ENCODE data around the gene ZNF335.
"Not testable (repeated sequence)": the region's sequence is repeated elsewhere in the genome, so short reads cannot be mapped to it uniquely, and the experiment has no call there.

The ZNF335 gene

DNA sequence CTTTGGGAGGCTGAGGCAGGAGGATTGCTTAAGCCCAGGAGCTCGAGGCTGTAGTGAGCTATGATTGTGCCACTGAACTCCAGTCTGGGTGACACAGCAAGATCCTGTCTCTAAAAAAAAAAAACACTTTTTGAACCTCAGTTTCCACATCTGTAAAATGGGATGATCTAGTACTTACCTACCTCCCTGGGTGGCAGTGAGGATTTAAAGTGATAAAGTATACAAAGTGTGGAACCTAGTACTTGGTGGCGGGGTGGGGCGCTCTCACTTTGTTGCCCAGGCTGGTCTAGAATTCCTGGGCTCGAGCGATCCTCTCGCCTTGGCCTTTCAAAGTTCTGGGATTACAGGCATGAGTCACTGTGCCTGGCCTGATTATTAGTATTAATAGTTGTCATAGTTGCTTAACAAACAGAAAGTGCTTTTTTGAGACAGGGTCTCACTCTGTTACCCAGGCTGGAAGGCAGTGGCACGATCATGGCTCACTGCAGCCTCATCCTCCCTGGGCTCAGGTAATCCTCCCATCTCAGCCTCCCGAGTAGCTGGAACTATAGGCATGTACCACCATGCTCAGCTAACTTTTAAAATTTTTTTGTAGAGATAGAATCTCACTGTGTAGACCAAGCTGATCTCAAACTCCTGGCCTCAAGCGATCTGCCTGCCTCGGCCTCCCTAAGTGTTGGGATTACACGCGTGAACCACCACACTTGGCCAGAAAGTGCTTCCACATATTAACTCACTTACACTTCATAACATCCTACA lies 53.0 kb downstream of the ZNF335 start:
- FAIRE-seq (no peak), DNase-seq (ENCODE audit: insufficient read length, low spot score) (no peak)

DNA sequence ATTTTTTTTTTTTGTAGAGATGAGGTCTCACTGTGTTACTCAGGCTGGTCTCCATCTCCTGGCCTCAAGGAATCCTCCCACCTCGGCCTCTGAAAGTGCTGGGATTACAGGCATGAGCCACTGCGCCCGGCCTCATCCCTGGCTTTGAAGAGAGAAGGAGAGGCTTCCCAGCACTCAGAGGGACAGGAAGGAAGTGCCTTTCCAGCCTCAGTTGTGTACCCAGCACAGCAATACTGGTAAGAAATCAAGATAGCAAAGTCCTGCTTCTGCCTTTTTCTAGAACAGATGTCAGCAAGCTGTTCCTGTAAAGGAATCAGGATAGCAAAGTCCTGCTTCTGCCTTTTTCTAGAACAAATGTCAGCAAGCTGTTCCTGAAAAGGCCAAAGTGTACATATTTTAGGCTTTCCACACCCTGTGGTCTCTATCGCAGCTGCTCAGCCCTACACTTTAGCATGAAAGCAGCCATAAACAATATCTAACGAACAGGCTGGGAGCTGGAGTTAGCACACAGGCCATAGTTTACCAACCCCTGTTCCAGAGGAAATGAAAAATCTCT lies 53.7 kb downstream of the ZNF335 start:
- FAIRE-seq (no peak), DNase-seq (ENCODE audit: insufficient read length, low spot score) (no peak)

DNA sequence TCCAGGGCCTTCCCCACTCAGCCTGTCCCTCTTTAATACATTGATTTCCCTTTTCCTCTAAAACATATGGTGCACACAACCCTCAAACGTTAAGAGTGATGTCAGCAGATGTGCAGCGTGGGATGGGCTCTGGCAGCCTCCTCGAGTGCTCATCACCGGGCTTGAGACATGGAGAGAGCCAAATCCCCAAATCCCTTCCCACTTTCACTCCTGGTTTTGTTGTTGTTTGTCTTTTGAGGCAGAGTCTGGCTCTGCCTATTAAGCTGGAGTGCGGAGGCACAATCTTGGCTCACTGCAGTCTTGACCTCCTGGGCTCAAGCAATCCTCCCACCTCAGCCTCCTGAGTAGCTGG lies 54.2 kb downstream of the ZNF335 start:
- DNase-seq (ENCODE audit: insufficient read length, low spot score) (no peak), FAIRE-seq (no peak)

DNA sequence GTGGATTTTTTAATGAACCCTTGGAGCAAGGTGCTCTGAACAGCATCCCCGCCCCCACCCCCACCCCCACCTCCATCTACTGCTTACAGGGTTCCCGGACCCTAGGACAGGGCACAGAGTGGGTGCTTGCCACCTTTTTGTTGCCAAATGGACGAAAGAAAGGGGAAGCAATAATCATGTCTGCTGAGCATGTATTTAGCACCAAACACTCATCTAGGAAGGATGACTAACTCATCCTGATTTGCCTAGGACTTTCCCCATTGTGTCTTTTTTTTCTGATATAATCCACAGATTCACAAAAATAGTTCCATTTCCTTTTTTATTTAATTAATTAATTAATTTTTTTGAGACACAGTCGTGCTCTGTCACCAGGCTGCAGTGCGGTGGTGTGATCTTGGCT lies 58.9 kb downstream of the ZNF335 start:
- FAIRE-seq (no peak), DNase-seq (ENCODE audit: insufficient read length, low spot score) (no peak)

DNA sequence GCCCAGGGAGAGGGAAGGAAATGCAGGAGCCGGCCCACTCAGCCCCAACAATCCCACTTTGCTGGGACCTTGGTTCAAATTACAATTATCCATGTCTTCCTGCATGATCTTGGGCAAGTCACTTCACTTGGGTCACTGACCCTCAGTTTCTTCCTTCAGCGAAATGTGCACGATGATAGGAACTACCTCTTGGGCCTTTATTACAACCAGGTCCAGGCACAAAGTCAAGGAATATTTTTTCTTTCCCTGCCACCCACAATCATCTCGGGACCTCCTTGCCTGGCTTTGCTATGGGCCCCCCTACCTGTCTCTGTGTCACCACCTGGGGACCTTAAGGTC lies 59.7 kb downstream of the ZNF335 start:
- no peak for FAIRE-seq

DNA sequence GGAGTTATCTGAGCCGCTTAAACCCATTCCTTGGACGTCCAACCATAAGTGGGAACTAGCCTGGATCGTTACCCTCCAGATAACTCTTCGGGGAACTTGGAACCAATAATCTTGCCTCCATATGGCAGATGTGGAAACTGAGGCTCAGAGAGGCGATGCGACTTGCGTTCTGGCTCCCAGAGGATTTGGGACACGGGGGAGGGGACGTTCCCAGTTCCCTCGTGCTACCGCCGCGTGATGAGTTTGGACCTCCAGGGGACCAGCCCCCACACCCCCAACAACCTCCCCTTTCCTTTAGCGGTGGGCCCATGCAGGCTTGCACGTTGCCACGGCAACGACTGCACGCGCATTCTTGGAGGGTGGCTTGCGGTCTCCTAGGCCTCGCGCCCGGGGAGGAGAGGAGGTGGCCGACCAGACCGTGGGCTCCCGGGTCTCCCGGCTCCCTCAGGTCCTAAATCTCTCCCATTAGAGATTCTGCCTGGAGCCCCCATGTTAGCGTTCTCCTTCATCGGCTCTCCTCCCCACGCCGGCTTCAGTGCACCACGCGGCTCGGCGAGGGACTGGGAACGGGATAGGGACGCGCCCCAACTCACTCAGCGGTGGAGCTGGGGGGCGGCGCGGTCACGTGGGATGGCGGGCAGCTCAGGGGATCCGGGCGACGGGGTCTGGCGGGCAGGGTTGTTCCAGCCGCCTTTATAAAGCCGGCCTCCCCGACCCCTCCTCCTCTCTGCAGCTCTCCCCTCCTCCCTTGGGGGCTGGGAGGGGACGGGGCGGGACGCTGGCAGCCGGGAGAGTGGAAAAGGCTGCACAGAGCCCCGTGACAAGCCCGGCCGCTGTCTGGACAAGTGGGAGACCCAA lies 60.3 kb downstream of the ZNF335 start, which contains the start of gene PLTP:
PLTP (minus strand) TSS at position 670 of the 858 bp plus-strand sequence. CDS start 703 bp downstream, outside the sequence.
- no peak for DNase-seq (ENCODE audit: insufficient read length, low spot score)
- FAIRE-seq: no peak

More for the DNA sequence above, 59.7 kb downstream of the ZNF335 start:
- no peak for DNase-seq (ENCODE audit: insufficient read length, low spot score)

DNA sequence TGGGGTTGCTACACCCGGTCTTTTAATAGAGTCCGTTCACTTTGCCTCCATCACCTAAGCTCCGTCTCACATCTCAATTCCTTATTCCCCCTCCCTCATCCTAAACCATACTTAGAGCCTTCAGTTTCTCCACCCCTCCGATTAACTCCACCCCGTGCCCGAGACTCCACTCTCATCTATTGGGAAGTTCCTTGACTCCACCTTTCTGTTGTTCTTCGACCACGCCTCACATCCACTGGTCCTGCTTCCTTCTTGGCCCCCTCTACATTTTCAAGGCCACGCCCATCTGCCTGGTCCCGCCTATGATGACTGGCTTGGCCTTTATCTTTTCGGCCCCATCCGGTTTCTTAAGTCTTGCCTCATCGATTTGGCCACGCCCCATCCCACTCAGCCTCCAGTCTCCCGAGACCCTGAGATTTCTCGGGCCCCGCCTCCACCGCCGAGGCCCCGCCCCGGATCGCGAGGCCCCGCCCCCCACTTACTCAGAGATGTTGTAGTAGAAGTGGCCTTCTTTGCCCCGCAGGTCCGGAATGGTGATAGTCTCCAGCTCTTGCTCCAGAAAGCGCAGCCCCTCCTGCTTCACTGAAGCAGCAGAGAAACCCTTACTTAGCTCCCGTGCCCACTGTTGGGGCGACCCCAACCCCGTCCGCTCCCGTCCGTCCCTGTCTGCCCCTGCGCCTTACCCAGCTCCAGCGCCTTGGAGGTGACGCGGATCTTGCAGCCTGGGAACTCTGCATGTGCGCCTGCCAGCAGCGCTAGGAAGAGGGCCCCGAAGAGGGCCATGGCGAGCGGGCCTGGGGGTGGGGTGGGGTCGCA lies 61.1 kb downstream of the ZNF335 start:
- FAIRE-seq (peak; percentile 98), DNase-seq (ENCODE audit: insufficient read length, low spot score) (peak; percentile 96)

DNA sequence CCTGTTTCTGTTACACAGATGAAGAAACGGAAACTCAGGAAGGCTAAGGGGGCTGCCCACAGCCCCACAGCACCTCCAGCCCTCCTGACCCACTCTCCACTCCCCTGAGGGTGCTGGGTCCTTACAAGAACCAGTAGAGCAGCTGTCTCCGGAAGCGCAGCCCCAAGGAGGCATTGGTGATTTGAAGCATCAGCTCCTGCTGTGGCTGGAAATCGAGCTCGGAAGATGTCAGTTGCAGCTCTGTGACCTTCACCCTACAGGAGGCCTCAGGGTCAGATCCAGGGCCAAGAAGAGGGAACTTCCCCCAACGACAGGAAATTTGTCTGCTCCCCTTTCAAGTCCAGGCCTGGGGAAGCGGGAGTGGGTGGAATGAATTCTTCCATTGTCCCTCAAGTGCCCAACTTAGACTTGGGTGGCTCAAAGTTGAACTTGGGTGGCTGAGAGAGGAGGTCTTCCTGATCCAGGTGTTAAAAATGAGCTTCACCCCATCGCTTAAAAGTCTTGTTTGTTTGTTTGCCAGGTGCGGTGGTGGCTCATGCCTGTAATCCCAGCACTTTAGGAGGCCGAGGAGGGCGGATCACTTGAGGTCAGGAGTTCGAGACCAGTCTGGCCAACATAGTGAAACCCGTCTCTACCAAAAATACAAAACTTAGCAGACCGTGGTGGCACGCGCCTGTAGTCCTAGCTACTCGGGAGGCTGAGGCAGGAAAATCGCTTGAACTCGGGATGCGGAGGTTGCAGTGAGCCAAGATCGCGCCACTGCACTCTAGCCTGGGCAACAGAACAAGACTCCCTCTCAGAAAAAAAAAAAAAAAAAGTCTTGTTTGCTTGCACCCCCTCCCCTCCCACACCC lies 62.0 kb downstream of the ZNF335 start:
- DNase-seq (ENCODE audit: insufficient read length, low spot score) (no peak), FAIRE-seq (no peak)

DNA sequence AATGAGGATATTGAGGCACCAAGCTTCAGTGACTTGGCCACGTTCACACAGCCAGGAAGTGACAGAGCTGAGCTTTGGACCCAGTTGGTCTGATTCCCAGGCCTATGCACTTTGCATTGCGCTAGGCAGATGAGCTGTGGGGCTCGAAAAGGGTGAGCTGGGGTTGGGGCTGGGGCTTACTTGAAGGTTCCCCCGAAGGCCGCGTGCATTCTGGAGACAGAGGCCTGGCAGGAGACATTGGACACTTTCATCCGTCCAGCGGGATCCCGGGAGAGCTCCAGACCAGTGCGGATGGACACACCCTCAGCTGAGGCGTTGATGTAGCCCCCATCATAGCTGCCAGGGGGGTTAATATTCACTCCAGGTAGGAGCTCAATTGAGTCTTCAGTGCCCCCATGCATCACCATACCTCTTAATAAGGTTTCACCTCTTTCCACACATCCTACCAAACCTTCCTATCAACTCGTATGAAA lies 62.6 kb downstream of the ZNF335 start:
- FAIRE-seq (no peak), DNase-seq (ENCODE audit: insufficient read length, low spot score) (no peak)

DNA sequence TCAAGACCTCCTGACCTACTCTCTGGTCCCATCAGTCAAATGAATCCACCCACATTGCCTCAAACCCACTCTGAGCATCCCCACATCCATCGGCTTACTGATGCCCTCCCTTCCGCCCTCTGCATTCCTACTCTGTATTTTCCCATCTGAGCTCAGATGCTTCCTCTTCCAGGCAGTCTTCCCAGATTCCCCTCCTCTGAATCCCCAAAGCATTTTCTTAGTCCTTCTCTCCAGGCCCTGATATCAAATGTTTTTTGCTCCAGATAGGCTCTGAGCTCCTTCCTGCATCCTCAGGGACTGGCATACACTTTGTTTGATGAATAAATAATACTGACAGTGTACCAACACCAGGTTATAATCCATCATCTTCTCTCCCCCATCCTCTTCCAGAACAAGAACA lies 63.9 kb downstream of the ZNF335 start:
- DNase-seq (ENCODE audit: insufficient read length, low spot score) (no peak), FAIRE-seq (no peak)

DNA sequence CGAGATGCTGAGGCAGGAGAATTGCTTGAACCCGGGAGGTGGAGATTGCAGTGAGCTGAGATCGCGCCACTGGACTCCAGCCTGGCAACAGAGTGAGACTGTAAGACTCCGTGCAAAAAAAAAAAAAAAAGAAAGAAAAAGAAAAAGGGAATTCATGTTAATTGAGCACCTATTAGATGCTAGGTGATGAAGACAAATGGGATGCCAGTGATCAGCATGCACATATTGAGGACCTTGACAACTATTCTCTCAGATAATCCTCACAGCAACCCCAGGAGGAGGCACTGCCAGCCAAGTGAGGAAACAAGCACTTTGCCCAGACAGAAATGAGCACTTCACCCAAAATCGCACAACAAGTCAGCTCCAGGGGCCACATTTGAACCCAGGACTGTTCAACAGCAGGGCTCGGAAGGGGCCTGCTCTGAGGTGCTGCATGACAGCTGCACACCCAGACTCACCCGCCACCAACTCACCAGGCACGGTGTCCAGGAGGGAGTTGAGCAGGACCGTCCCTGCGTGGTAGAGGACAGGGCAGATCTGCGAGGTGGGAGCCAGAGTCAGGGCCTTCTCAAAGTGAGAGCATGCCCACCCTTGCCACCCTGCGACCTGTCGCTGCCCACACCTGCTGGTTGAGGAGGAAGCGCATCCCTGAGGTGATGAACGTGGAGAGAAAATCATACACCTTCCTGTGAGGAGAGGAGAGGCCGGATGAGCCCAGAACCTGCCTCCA lies 64.6 kb downstream of the ZNF335 start:
- DNase-seq (ENCODE audit: insufficient read length, low spot score) (no peak), FAIRE-seq (no peak)

DNA sequence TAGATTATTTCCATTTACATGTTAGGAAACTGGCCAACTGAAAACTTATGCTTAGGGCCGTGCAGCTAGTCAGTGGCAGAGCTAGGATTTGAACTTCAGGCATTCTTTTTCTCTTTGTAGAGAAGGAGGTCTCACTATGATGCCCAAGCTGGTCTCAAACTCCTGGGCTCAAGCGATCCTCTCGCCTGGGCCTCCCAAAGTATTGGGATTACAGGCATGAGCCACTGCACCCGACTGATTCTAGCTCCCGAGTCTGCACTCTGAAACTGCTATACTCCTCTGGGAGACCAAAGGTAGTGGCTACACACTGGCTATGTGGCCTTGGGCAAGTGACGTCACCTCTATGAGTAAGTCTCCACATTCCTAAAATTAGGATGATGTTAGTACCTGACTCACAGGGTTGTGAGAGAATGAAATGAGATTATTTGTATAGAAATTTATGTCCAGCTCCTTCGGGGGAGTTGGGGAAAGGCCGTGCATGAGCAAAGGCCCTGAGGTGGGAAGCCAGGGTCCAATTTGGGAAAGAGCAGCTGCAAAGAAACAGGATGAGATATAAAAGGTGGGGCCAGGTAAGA lies 66.4 kb downstream of the ZNF335 start:
- DNase-seq (ENCODE audit: insufficient read length, low spot score) (no peak), FAIRE-seq (no peak)

DNA sequence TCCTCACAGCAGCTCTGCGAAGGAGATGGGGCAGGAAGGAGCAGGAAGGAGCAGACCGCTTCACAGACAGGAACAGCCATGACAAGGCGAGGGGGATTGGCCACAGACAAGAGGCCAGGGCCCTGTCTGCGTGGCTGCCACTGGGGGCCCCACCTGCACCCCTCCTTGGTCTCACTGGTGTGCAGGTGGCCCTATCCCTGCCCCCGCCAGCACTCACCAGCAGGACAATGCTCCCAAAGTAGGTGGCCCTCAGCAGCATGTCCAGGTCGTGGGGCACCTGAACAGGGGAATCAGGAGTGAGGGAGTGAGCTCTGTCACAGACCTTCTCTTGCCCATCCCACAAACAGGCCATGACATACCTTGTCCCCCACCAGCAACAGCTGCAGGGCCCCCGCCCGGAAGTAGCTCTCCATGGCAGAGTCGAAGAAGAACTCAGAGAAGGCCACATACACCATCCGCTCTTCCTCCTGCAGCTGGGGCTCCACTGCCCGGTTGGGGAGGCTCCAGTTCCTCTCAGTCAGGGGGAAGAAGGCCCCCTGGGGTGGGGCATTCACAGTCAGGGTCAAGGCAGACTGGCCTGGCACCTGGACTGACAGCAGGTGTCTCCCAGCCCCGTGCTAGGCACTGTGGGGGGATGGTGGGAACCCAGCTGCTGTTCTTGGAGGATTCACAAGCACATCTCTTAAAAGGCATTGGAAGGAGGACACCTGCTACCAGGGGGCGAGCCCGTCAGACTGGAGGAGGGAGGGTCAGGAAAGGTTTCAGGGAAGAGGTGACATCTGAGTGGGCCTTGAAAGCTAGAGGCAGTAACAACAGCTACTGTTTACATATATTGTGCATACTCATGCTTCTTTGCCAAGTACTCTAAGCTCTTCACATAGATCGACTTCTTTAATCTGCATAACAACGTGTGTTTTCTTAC lies 67.2 kb downstream of the ZNF335 start:
- FAIRE-seq: no peak
- DNase-seq (ENCODE audit: insufficient read length, low spot score): no peak

DNA sequence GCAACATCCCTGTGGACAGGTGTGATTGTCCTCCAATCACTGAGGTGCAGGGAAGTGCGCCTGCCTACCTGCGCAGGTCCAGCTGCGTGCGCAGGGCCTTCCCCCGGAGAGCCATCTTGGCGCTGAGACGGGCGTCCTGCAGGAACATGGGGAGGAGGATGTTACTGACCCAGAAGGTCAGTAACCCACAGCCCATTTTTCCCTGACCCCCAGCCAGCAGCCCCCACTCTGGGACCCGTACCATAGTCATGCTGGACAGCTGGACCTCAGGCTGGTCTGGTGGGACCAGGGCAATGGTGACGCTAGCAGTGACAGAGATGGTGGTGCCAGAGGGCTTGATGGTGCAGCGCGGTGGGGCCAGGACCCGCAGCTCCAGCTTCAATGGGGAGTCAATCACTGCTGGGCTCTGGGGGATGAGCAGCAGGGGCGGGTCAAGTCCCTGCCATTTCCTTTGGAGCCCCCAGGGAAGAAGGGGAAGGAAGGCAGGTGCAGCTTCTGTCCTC lies 69.8 kb downstream of the ZNF335 start:
- DNase-seq (ENCODE audit: insufficient read length, low spot score): no peak
- FAIRE-seq: no peak

DNA sequence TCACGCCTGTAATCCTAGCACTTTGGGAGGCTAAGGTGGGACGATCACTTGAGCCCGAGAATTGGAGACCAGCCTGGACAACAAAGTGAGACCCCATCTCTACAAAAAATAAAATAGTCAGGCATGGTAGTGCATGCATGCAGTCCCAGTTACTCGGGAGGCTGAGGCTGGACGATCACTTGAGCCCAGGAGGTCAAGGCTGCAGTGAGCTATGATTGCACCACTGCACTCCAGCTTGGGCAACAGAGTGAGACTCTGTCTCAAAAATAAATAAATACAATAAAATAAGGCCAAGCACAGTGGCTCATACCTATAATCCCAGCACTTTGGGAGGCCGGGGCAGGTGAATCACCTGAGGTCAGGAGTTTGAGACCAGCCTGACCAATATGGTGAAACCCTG lies 70.7 kb downstream of the ZNF335 start:
- not testable (repeated sequence) for FAIRE-seq; DNase-seq (ENCODE audit: insufficient read length, low spot score)

DNA sequence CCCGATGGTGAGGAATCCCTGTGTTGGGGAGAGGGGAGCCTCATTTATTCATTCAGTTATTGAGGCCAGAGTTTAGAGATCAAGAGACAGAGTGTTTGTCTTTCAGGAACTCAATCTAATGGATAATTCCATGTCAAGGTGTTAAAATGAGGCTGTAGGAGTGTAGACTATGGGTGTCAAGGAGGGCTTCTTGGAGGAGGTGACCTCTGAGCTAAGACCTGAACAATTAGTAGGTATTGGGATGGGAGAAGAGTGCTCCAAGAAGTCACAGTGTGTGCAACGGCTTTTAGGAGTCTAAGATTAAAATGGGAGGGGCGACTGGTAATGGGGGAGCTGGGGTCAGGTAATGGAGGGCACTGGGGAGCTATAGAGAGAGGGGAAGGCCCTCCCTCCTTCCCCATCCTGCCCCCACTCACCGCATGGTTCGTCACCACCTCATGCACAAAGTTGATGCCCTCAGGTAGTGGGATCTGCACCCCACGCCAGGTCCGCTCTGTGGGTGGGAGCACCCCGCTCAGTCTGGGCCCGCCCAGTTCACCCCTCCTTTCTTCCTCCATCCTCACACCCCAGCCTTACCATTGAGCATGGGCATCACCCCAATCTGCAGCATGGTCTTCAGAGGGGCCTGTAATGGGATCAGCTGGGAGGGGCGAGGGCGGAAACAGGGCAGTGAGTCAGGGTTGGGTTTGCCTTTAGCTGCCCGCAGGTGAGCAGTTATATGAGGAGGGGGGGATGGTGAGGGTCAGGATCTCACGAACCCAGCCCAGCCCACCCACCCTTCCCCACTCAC lies 72.8 kb downstream of the ZNF335 start:
- FAIRE-seq: no peak

More for the DNA sequence above, 72.8 kb downstream of the ZNF335 start:
- DNase-seq (ENCODE audit: insufficient read length, low spot score): no peak

All from GM19239 (cell line).